ENCODE measurements around the gene KSR1.

- TF ChIP-seq HDAC2 (IDR thresholded peaks at IDR 0.05), result 0 out of 2 replicates have a peak, but pooled peaks have one; percentile 49
- TF ChIP-seq SNAPC5 (CRISPR knock-in tag; IDR thresholded peaks at IDR 0.05), result no peak
Observed at GRCh38 chr17:27577884-27578717, 121.9 kb downstream of the KSR1 start.
